GM23338 (cell line): Measurements from ENCODE around the gene PPP1R2. TPM values are rescaled to one million over a fixed set of nuclear protein-coding genes. Genes with fewer than 3 reads are reported as not detected.

Experiments used
- ATAC-seq: fragments of 200-7000 bp; cut with Tn5 transposase; 3 replicates; pipeline ENCODE4 v1.9.1; 2020
- DNase-seq: peaks from one replicate; pipeline ENCODE4 v3.0.0-alpha.2; 2015; ENCODE audit warnings: low spot score
- H2AFZ ChIP-seq: fragments of 200-600 bp; sonication (generic); 2 replicates; pipeline ENCODE4 v1.8.0; 2016; ENCODE audit warnings: antibody characterized with exemption, mild to moderate bottlenecking, moderate library complexity
- H3F3A ChIP-seq: fragments of 200-600 bp; sonication (generic); replicated peaks from 2 replicates; pipeline ENCODE4 v1.8.0; 2017; ENCODE audit warnings: antibody characterized with exemption, mixed run types, low read depth
- H3K27ac ChIP-seq: fragments of 200-600 bp; sonication (generic); 2 replicates; pipeline ENCODE4 v1.6.1; 2016; ENCODE audit warnings: low read depth
- H3K27me3 ChIP-seq: fragments of 200-600 bp; sonication (generic); 2 replicates; pipeline ENCODE4 v1.8.0; 2016; ENCODE audit warnings: mild to moderate bottlenecking, mixed run types, moderate library complexity; ENCODE audit not compliant: insufficient read depth
- H3K36me3 ChIP-seq: fragments of 200-600 bp; sonication (generic); 2 replicates; pipeline ENCODE4 v1.8.0; 2016; ENCODE audit warnings: mild to moderate bottlenecking; ENCODE audit not compliant: insufficient read depth
- H3K4me1 ChIP-seq: fragments of 200-600 bp; sonication (generic); 2 replicates; pipeline ENCODE4 v1.8.0; 2016; ENCODE audit warnings: mild to moderate bottlenecking, moderate library complexity; ENCODE audit not compliant: insufficient read depth
- H3K4me2 ChIP-seq: fragments of 200-600 bp; sonication (generic); 2 replicates; pipeline ENCODE4 v1.7.1; 2017; ENCODE audit warnings: mixed run types
- H3K4me3 ChIP-seq: fragments of 200-600 bp; sonication (generic); 2 replicates; pipeline ENCODE4 v1.6.1; 2016; ENCODE audit warnings: mixed run types
- H3K79me2 ChIP-seq: fragments of 200-600 bp; sonication (generic); replicated peaks from 2 replicates; pipeline ENCODE4 v1.8.0; 2017; ENCODE audit warnings: mild to moderate bottlenecking; ENCODE audit not compliant: insufficient read depth
- H3K9me2 ChIP-seq: fragments of 200-600 bp; sonication (generic); 2 replicates; pipeline ENCODE4 v1.8.0; 2017; ENCODE audit not compliant: insufficient read depth
- H4K20me1 ChIP-seq: fragments of 200-600 bp; sonication (generic); replicated peaks from 2 replicates; pipeline ENCODE4 v1.8.0; 2017; ENCODE audit warnings: mild to moderate bottlenecking; ENCODE audit not compliant: insufficient read depth
- H3K27ac Mint-ChIP-seq: 2 replicates; pipeline ENCODE4 v1.8.0; 2020; ENCODE audit warnings: inconsistent platforms, mild to moderate bottlenecking, moderate library complexity, mixed read lengths
- H3K27me3 Mint-ChIP-seq: 3 replicates; pipeline ENCODE4 v1.8.0; 2022; ENCODE audit warnings: low read depth, mild to moderate bottlenecking, moderate library complexity, mixed read lengths, inconsistent platforms; ENCODE audit not compliant: insufficient read depth, poor library complexity
- H3K36me3 Mint-ChIP-seq: 3 replicates; pipeline ENCODE4 v1.8.0; 2021; ENCODE audit warnings: low read depth, mild to moderate bottlenecking, inconsistent platforms, moderate library complexity, mixed read lengths
- H3K4me1 Mint-ChIP-seq: 3 replicates; pipeline ENCODE4 v1.8.0; 2020; ENCODE audit warnings: mild to moderate bottlenecking, inconsistent platforms, mixed read lengths
- H3K4me3 Mint-ChIP-seq: 3 replicates; pipeline ENCODE4 v1.8.0; 2021; ENCODE audit warnings: moderate library complexity, mild to moderate bottlenecking, inconsistent platforms, mixed read lengths
- H3K9me3 Mint-ChIP-seq: 3 replicates; pipeline ENCODE4 v1.8.0; 2020; ENCODE audit warnings: moderate library complexity, mild to moderate bottlenecking, inconsistent platforms, mixed read lengths
- CREB1 ChIP-seq: fragments of 250-450 bp; sonication (Bioruptor Pico); IDR thresholded peaks from 2 replicates; pipeline ENCODE4 v1.5.0; 2020; ENCODE audit warnings: low read depth, mild to moderate bottlenecking, moderate library complexity
- CTCF ChIP-seq, 2 experiments: fragments of 200-600 bp in 1 of 2; sonication (generic) in 1 of 2; conservative IDR thresholded peaks; 2 replicates each; pipeline versions ENCODE4 v1.5.1 to v1.6.1; 2016 to 2017; ENCODE audit warnings: antibody characterized with exemption in 2 of 2, low read depth in 2 of 2, mild to moderate bottlenecking in 2 of 2, moderate library complexity in 1 of 2
- ETS1 ChIP-seq: IDR thresholded peaks from 2 replicates; pipeline ENCODE4 v1.6.1; 2016; ENCODE audit warnings: antibody characterized with exemption
- EZH2 ChIP-seq: fragments of 200-600 bp; sonication (generic); IDR thresholded peaks from one replicate; pipeline ENCODE4 v1.8.0; 2017; ENCODE audit warnings: antibody characterized with exemption, mild to moderate bottlenecking, low read depth; ENCODE audit not compliant: unreplicated experiment
- EZH2phosphoT487 ChIP-seq: fragments of 200-600 bp; sonication (generic); IDR thresholded peaks from one replicate; pipeline ENCODE4 v1.8.1; 2018; ENCODE audit warnings: antibody characterized with exemption; ENCODE audit not compliant: unreplicated experiment
- JUNB ChIP-seq: IDR thresholded peaks from one replicate; pipeline ENCODE4 v1.6.1; 2016; ENCODE audit warnings: antibody characterized with exemption; ENCODE audit not compliant: unreplicated experiment
- NANOG ChIP-seq: IDR thresholded peaks from 2 replicates; pipeline ENCODE4 v1.6.1; 2016; ENCODE audit warnings: antibody characterized with exemption, borderline replicate concordance
- POLR2AphosphoS5 ChIP-seq: IDR thresholded peaks from 2 replicates; pipeline ENCODE4 v1.6.1; 2016; ENCODE audit warnings: antibody characterized with exemption, low read depth
- REST ChIP-seq: IDR thresholded peaks from one replicate; pipeline ENCODE4 v1.6.1; 2018; ENCODE audit warnings: antibody characterized with exemption; ENCODE audit not compliant: unreplicated experiment
- STAT1 ChIP-seq: IDR thresholded peaks from one replicate; pipeline ENCODE4 v1.6.1; 2016; ENCODE audit warnings: antibody characterized with exemption; ENCODE audit not compliant: unreplicated experiment
- ZNF114 ChIP-seq: fragments of 250-450 bp; sonication (Bioruptor Pico); IDR thresholded peaks from 2 replicates; pipeline ENCODE4 v1.5.0; 2020; ENCODE audit warnings: mild to moderate bottlenecking, moderate library complexity
- ZNF331 ChIP-seq: fragments of 250-450 bp; sonication (Bioruptor Pico); IDR thresholded peaks from 2 replicates; pipeline ENCODE4 v1.5.0; 2020; ENCODE audit warnings: low read depth, mild to moderate bottlenecking, moderate library complexity
- ZNF462 ChIP-seq: fragments of 250-450 bp; sonication (Bioruptor Pico); IDR thresholded peaks from 2 replicates; pipeline ENCODE4 v1.5.0; 2020; ENCODE audit warnings: mild to moderate bottlenecking, moderate library complexity
- polyA plus RNA-seq: library from polyadenylated mRNA; unstranded; fragments of >200 nt; fragmentation: Nextera tagmentation; extraction: Ambion mirVana; gene quantifications from 2 replicates; pipeline ENCODE4 v1.2.1, GENCODE V29; 2016
- total RNA-seq: library from RNA; depleted of rRNA; stranded (reverse); fragments of >200 nt; shearing (Covaris generic); gene quantifications from 2 replicates; pipeline ENCODE4 v1.2.3, GENCODE V29; 2014

The PPP1R2 gene
- total and polyA plus RNA-seq, 2 experiments from 2014 or later, result 45.9 to 46.8 TPM

- TF ChIP-seq ZNF462 (CRISPR knock-in tag), result no peak
These were observed 20.7 kb downstream of the PPP1R2 start (continued) for GRCh38 chr3:195522254-195523023.

GRCh38 chr3:195517030-195517429, 26.1 kb downstream of the PPP1R2 start:
- H3K4me2 ChIP-seq, result no peak overlapping the region
- no peak overlapping the region for H3K4me3 ChIP-seq
- Mint-ChIP-seq H3K27ac (no peak overlapping the region), H3K9me3 (no peaks in the 10 kb centered on the region), H3K27me3 (no peaks in the 10 kb centered on the region), H3K4me1 (no peaks in the 10 kb centered on the region), H3K36me3 (peaks cover 12% of the 10 kb centered on the region; the same call in 2 of the 3 replicates), H3K4me3 (no peak overlapping the region)
- H2AFZ ChIP-seq, result no peak overlapping the region
- H3K9me2 ChIP-seq, result no peaks in the 10 kb centered on the region
- ATAC-seq, result no peak
- no peaks in the 10 kb centered on the region for H3K79me2 ChIP-seq
- DNase-seq, result no peak
- H3K27ac ChIP-seq, result no peak overlapping the region
- H3K27me3 ChIP-seq, result no peaks in the 10 kb centered on the region
- H3F3A ChIP-seq, result no peaks in the 10 kb centered on the region
- no peaks in the 10 kb centered on the region for H3K4me1 ChIP-seq
- no peaks in the 10 kb centered on the region for H4K20me1 ChIP-seq
- H3K36me3 ChIP-seq, result peaks cover 10% of the 10 kb centered on the region; the same call in 1 of the 2 replicates
- TF ChIP-seq NANOG, result no peak
- TF ChIP-seq EZH2phosphoT487, result no peak
- no peak for TF ChIP-seq EZH2
- TF ChIP-seq CREB1 (CRISPR knock-in tag), result no peak
- TF ChIP-seq REST, result no peak
- TF ChIP-seq ETS1, result no peak
- TF ChIP-seq CTCF (conservative IDR thresholded peaks at IDR 0.05; ENCODE audit: low read depth in 2 of 2), result no peak
- TF ChIP-seq POLR2AphosphoS5, result no peak
- no peak for TF ChIP-seq ZNF331 (CRISPR knock-in tag)
- no peak for TF ChIP-seq STAT1
- TF ChIP-seq ZNF114 (CRISPR knock-in tag), result no peak
- no peak for TF ChIP-seq JUNB
